GM19438 (cell line): ENCODE measurements around the gene AP3D1.
"Not testable (repeated sequence)": the region's sequence is repeated elsewhere in the genome, so short reads cannot be mapped to it uniquely, and the experiment has no call there.

Experiments
- ATAC-seq: cut with Tn5 transposase; IDR thresholded peaks from one replicate; pipeline ENCODE4 v1.9.1; 2021; ENCODE audit warnings: low read depth; ENCODE audit not compliant: unreplicated experiment

AP3D1 gene

DNA sequence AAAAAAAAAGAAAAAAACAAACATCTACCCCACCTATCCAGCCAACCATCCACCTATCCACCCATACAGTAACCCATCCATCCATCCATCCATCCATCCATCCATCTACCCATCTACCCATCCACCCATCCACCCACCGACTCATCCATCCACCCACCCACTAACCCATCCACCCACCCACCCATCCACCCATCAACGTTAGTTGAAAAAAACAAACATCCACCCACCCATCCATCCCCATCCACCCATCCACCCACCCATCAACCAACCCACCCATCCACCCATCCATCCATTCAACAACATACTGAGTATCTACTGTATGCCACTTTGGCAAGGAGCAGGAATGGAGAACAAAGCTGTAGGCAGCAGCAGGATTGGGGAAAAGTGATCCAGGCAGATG is 6.1 kb upstream of the AP3D1 start:
- ATAC-seq = no peak

DNA sequence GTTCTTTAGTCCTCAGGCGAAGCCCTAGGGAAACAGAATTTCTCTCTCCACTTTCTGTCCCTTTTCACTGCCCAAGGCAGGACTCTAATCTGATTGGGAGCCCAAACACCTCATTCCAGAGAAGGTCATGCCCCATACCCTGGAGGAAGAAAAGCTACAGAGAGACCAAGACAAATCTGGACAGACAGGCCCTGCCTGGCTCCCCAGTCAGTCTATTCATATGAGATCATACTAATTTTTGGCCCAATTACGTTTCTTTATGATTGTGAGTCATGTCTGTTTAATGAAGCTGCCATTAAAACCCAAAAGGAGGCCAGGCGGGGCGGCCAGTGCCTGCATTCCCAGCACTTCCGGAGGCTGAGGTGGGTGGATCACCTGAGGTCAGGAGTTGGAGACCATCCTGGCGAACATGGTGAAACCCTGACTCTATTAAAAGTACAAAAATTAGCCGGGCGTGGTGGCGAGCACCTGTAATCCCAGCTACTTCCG is 3.3 kb upstream of the AP3D1 start:
- ATAC-seq = no peak

DNA sequence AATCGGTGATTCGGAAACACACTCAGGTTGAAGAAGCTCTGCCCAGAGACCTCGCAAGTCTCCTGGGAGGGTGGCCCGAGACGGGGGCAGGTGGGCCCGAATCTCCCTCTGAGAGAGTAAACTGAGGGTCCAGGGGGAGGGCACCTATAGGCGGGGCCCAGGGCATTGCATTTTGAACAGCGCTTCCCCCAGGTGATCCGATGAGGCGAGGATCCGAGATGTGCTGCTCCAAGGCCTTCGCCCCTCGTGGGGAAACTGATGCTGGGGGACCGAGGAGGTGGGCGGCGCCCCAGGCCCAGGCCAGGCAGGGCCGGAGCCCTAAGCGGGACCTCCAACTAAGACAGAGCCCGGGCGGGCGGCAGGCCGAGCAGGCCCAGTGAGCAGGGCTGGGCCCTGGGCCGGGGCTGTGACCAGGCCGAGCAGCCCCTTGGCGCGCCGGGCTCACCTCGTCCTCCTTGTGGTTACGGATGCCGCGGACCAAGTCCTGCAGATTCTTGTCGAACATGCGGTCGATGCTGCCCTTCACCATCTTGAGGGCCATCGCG is 500 bp downstream of the AP3D1 start:
- no peak for ATAC-seq

DNA sequence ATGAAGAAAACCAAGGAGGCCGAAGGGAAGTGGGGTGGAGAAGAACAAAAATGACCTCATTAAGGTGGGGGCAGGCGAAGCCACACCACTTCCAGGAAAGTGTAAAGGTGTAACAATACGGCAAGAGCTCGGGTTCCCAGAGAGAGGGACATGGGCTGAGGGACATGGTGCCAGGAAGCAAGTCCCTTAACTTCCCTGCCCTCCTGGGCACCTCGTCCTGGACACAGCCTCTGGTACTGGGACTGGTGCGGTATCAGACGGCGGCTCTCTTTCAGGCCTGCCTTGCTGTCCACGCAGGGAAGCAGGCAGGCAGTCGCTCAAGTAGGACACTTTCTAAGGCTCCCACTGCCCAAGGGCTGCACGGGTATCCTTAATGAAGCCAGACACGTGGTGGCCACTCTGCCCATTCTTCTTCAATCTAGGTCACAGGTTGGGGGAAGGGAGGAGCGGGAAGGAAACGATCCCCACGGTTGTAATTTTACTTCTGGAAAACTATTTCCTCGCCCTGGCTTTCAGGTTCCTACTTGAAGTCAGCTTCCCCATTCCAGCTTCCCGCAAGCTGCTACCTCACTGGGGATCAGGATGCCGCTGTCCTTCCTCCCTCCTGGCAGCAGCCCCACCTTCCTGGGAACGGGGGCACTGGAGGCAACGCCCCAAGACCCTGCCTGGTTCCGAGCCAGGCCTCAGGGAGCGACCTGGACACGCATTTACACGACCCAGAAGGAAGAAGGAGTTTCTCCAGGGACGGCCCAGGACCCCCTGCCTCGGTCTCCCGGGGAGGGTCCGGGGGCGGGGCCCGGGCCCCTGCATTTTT is 1.2 kb downstream of the AP3D1 start:
- no peak for ATAC-seq

DNA sequence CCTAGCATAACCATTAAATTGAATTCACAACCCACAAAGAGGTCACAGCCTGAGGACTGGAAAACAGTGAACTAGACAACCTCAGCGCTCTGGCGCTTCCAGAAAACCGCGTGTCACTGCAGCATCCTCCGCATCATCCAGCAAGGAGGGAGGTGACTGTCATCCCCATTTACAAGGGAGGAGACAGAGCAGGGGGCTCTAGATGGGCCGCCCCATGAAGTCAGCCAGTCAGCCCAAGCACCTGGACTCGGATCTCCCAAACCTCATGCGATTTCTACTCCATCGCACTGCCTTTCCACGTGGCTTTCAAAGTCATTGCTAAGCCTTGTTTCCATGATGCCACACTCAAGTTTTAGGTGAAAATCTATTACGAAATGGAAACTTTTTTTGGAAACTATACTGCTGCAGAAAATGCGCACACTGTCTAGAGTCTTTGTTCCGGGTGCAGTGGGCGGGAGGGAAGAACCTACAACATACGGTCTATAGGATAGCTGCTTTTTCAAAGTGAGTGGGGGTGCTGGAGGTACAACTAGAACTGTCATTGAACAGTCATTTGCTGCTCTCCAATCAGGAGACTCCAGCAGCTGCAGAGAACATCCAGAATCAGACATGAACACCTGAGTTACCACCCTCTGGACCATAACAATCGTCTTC is 2.8 kb downstream of the AP3D1 start:
- ATAC-seq = no peak

DNA sequence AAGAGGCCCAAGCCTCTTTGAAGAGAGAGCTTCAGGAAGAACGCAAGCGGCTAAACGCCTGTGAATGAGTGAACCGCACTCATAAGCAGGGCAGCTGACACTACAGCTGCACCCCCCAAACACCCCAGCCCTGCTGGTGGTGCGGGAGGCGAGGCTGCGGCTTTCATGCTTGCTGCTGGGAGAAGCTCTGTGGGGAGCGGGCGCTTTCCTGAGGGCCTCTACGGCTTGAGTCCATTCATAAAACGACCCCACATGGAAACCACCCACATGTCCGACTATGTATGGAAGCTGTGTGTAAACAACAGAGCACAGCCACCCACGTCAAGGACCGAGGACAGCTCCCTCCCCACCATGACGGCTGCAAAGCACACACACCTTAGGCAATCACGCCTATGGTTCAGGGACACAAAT is 5.5 kb downstream of the AP3D1 start:
- no peak for ATAC-seq

DNA sequence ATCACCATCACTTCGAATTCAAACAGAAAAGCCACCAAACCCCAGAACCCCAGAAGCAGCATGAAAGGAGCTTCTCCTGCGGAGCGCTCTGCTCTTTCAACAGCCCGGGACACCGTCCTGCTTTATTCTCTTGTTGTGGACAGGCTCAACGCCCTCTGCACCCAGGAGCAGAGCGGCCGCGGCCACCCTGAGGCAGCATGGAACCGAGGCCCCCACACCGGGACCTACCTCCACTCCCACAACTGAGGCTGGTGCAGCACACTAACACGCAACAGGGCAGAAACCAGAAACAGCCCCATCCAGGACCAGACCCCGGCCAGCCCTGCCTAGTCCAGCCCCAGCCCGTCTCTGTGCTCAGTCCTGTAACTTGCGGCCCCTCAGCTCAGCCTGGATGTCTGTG is 7.2 kb downstream of the AP3D1 start:
- no peak for ATAC-seq

DNA sequence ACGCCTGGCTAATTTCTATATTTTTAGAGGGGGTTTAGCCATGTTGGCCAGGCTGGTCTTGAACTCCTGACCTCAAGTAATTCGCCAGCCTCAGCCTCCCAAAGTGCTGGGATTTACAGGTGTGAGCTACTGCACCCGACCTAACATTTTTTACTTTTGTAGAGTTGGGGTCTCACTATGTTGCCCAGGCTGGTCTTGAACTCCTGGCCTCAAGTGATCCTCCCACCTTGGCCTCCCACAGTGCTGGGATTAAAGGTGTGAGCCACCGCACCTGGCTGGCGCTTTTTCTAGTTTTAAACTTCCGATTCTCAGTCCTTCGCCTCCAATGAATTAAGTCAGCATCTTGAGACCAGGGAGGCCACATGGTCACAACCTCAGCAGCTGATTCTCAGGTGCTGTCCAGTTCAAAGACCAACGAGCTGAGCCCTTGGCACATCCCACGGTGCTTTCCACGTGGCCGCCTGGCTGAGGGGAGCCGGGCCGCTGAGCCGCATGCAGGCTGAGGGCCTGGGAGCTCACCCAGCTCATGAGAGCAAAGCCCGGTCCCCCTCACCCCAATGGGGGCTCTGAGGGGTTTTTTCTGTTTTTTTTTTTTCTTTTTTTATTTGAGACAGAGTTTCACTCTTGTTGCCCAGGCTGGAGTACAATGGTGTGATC is 9.1 kb downstream of the AP3D1 start:
- no peak for ATAC-seq

DNA sequence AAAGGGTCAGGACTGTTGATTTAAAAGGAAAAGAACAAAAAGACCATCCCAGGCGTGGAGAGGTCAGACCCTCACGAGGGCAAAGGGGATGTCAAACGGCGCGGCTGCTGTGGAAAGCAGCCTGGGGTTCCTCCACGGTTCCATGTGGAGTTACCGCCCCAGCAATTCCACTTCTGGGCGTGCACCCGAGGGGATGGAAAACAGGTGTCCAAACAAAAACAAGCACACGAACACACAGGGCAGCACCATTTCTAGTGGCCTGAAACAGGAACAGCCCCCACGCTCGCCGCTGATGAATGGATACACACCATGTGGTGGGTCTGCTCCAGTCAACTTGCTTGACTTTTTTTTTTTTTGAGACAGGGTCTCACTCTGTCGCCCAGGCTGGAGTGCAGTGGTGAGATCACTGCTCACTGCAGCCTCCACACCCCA is 11.2 kb downstream of the AP3D1 start:
- ATAC-seq = no peak

DNA sequence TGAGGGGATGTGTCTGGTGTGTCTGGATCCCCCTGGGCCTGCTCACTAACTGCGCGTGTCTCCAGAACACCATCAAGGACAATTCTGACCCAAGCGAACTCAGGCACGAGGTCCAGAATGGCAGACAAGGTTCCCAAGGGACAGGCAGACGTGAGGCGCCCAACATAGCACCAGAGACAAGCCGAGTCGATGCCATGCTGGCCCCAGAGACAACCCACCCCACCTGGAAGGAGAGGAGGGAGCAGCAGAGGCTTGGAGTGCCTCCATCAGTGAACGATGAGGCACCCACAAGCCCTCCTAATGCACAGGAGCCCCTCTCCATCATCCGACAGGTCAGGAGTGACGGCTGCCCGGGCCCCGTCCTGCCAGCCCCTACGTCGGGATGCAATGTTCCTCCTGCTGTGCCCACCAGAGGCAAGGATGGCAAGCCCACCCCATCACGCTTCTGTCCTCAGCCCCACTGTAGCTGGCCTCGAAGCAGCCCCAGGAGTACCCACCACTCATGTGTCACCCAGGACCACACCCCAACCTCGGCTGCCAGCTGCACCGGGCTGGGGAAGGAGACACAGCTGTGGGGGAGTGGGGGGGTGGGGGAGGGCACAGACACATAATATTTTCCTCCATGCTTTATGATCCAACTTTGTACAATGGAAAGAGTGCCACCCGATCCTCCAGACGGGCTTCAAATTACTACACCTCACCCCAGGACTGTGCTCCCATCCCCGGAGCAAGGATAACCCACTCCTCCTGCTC is 11.8 kb downstream of the AP3D1 start:
- ATAC-seq = no peak

DNA sequence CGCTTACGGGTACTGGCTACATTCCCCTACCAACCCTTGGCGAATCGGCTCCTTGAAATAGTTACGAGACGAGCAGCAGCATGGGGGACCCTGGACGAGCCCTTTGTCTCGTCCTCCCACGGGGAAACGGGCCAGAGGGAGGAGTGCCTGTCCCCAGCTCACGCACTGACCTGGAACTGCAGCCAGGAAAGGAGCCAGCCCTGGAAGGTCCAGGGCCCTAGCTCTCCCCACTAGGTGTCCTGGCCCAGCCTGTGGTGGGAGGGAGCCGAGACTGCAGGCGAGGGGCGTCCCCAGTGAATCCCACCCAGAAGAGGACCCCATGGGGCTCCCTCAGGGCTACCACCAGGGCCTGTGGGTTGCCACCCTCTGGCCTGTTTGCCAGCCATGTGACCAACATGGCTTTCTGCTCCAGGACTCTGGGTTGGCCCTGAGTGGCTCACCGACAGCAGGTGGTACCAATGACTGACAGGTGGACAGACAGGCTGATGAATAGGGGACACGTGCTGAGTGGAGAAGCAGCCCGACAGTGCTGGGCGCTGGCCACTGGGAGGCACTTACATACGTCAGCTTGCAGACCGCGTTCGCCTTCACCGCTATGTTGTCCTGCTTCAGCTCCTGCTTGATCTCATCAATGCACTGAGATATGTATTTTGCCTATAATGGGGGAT is 13.2 kb downstream of the AP3D1 start:
- no peak for ATAC-seq

DNA sequence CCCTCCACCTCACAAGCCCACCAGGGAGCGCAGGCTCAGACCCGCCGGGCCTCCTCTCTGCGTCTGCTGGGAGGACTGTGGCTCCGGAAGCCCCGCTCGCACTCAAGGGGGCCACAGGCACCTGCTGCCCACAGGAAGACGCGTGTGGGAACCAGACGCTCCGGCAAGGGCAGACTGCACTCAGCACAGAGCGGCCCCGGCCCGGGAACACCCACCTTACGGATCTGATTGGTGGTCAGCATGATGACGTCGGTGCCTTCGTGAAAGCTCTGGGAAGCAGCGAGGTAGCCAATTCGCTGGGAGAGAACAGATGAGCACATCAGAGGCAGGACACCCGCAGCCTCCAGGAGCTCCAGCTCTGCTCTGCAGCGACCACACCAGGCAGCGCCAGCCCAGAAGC is 14.6 kb downstream of the AP3D1 start:
- no peak for ATAC-seq

DNA sequence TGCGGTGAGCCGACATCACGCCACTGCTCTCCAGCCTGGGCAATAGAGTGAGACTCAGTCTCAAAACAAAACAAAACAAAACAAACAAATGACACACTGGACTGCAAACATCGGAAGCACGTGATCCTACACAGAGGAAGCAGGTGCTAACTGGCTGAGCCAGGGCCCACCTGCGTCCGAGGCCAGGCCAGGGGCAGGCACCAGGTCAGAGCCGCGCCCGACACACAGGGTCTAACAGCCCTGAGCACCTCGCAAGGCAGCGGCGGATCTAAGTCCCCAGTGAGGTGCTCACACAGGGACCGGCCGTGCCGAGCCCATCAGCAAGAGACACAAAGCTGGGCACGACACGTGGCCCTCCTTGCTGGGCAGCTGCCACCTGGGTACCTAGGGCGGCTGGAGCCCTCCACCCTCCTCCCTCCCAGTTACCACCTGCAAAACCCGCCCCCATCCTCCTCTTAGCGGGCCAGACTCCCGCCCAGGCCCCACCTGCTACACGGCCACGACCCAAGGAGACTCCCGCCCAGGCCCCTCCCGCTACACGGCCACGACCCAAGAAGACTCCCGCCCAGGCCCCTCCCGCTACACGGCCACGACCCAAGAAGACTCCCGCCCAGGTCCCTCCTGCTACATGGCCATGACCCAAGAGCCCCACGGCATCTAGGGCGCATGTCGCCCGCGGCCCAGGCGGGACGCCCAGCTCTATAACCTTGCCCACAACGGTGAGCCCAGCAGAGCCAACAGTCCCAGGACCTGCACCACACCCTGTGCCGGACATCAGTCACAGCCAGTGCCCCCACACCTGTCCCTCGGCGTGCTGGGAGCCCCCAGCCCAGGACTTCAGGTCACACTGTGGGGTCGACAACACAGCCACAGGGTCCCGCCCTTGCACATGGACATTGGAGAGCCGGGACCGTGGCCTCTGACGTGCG is 15.6 kb downstream of the AP3D1 start:
- ATAC-seq = no peak

DNA sequence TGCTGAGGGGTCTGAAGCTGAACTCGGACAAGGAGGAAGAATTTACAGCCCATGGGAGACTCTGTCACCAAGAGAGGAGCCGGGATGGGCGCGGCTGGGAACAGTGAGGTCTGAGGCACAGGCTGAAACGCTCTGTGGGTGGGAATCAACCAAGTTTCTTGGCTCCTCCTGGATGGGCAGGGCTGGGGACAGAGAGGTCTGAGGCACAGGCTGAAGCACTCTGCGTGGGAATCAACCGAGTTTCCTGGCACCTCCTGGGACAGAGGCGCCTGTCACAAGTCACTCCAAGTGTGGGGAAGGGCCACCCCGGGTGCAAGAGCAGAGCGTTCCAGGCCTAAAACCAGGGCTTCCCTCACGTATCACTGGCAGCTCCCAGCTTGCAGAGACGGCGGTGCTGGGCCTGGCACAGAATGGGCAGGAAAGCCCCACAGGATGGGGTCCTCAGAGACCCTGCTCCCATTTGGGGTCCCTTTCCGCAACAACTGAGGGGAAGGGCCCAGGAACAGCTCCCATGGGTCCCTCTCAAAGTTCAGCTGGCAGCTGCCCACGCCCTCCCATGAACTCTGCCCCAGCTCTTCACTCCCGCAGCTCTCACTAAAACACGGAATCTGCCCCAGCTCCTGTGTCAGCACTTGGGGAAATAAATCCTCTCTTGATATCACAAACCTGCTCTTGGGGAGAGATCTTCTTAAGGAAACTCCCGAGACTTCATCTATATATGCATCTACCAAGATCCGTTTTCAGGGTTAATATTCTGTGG is 18.5 kb downstream of the AP3D1 start:
- no peak for ATAC-seq

DNA sequence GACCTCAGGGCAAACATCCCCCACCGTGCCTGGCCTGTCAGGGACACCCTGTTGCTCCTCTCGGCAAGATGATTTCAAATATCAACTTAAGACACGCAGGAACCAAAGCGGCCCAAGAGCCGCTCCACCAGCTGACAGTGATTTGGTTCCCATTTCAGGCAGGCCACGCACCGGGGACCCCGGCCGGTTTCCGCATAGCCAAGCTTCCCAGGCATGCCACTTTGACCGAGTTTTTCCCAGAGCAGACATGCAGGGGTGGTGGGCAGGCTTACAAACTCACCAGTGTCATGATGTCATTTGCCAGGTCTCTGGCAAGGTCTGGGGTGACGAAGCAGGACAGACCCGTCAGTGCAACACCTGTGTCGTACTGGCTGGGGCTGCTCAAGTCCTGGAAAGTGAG is 19.2 kb downstream of the AP3D1 start:
- ATAC-seq = no peak

DNA sequence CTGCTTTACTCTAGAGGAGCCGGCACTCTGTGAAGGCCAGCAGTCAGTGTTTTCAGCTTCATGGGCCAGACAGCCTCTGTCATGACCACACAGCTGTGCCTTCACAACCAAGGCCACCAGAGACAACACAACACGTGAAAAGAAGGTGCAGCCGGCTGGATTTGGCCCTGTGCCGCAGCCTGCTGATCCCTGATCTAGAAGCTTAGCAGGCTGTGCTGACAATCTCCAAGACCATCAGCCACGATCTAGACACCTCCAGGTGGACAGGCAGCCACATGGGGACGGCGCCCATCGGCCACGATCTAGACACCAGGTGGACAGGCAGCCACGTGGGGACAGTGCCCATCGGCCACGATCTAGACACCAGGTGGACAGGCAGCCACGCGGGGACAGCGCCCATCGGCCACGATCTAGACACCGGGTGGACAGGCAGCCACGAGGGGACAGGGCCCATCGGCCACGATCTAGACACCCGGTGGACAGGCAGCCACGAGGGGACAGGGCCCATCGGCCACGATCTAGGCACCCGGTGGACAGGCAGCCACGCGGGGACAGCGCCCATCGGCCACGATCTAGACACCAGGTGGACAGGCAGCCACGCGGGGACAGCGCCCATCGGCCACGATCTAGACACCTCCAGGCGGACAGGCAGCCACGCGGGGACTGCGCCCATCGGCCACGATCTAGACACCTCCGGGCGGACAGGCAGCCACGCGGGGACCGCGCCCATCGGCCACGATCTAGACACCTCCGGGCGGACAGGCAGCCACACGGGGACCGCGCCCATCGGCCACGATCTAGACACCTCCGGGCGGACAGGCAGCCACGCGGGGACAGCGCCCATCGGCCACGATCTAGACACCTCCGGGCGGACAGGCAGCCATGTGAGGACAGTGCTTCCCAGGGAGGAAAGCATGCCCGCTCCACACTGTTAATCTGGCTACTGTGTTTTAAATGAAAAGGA is 20.1 kb downstream of the AP3D1 start:
- not testable (repeated sequence) for ATAC-seq
